ENCODE data around the gene SLITRK5. TPM values are rescaled to one million over a fixed set of nuclear protein-coding genes. Genes with fewer than 3 reads are reported as not detected.

SLITRK5 gene
- total RNA-seq, 2 donors from 2014 or later = under 0.01 to 0.33 TPM

DNA sequence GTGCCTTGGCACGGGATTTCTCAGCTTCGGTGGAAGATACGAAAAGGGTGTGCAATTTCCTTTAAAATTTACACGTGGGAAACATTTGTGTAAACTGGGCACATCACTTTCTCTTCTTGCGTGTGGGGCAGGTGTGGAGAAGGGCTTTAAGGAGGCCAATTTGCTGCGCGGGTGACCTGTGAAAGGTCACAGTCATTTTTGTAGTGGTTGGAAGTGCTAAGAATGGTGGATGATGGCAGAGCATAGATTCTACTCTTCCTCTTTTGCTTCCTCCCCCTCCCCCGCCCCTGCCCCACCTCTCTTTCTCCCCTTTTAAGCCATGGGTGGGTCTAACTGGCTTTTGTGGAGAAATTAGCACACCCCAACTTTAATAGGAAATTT lies 7.2 kb downstream of the SLITRK5 start:
- Histone ChIP-seq H3K27ac (peak overlapping the region in 1 of 4 donors; percentile 61), H3K4me1 (peaks cover 18% of the 10 kb centered on the region), H3K36me3 (replicated peaks in 1 of 2; ENCODE audit: insufficient read depth in 1 of 2, low read depth in 2 of 2) (no peaks in the 10 kb centered on the region), H3K4me3 (no peak overlapping the region), H3K9me3 (no peaks in the 10 kb centered on the region), H3K27me3 (peaks cover 0 to 14% of the 10 kb centered on the region in 2 donors)
- 8 to 10% methylated on average over 8 of the region's 8 CpGs for WGBS, 2 donors
- intact Hi-C loops (cut with DNase I) = no loop called here
- no peak for DNase-seq
- TF ChIP-seq CTCF (IDR thresholded peaks at IDR 0.05) = no peak
- no peak for TF ChIP-seq POLR2A (IDR thresholded peaks at IDR 0.05)
- no peak for ATAC-seq

- no peaks in the 10 kb centered on the region for H3K9me3 ChIP-seq
- intact Hi-C loops (cut with DNase I) = no loop called here
- H3K27ac ChIP-seq = no peak overlapping the region
- TF ChIP-seq POLR2A (IDR thresholded peaks at IDR 0.05) (no peak), CTCF (IDR thresholded peaks at IDR 0.05) (peak in 1 of 7 experiments; percentile 10)
- no peaks in the 10 kb centered on the region for H3K36me3 ChIP-seq (replicated peaks in 1 of 2; ENCODE audit: insufficient read depth in 1 of 2, low read depth in 2 of 2)
- no peak overlapping the region for H3K4me3 ChIP-seq
- ATAC-seq (no peak), DNase-seq (peak in 1 of 4 donors; percentile 16)
- peaks cover 15% of the 10 kb centered on the region for H3K4me1 ChIP-seq
- 9 to 12% methylated on average over 1 of the region's 1 CpG for WGBS, 2 donors
- H3K27me3 ChIP-seq = peaks cover 0 to 3% of the 10 kb centered on the region in 2 donors
These were observed 9.1 kb downstream of the SLITRK5 start for GRCh38 chr13:87680298-87680697.

DNA sequence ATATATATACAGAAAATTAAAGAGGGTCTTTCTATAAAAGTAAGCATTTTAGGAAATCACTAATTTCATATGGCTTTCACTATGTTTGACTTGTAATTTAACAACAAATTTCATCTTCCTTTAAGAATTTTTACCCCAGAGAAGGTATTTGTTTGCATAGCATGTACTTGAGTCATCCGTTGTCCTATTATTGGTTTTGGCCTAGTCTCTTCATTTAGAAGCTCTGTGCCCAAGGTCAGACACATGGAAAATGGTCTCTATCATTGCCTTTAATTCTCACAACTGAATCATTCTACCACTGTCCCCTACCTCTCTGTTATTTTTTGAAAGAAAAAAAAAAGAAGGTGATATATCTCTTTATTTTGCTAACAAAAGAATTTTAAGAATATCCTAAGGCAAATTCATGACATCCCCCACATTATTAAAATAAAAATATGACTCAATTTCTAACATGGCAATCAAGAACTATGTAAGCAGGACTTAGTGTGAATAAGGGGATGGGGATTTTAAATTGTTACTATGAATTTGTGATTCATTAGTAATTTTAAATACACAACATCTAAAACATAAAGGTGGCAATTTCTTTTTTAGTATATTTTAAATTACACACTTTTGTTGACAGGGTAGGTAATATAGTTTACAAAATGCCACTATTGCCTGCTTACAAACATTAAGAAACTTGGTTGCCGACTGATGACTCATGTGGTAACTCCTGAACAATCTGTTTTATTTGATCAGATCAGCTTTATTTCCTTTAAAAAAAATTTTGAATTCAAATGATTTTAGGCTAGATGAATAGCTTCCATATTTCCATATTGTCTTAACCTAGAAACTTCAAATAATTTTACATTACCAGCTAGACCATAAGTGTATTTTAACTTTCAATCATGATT lies 13.9 kb downstream of the SLITRK5 start:
- no peaks in the 10 kb centered on the region for H3K36me3 ChIP-seq (replicated peaks in 1 of 2; ENCODE audit: insufficient read depth in 1 of 2, low read depth in 2 of 2)
- 57 to 66% methylated on average over 2 of the region's 2 CpGs for WGBS, 2 donors
- no peak overlapping the region for H3K4me3 ChIP-seq
- DNase-seq (no peak), ATAC-seq (no peak)
- H3K27ac ChIP-seq = no peak overlapping the region
- H3K9me3 ChIP-seq = no peaks in the 10 kb centered on the region
- TF ChIP-seq CTCF (IDR thresholded peaks at IDR 0.05) = no peak
- no peak for TF ChIP-seq POLR2A (IDR thresholded peaks at IDR 0.05)
- intact Hi-C loops (cut with DNase I) = no loop called here
- H3K4me1 ChIP-seq = no peaks in the 10 kb centered on the region
- no peaks in the 10 kb centered on the region for H3K27me3 ChIP-seq

- TF ChIP-seq CTCF (IDR thresholded peaks at IDR 0.05) = no peak
- no peak for TF ChIP-seq POLR2A (IDR thresholded peaks at IDR 0.05)
- no peak for DNase-seq
- Histone ChIP-seq H3K36me3 (replicated peaks in 1 of 2; ENCODE audit: insufficient read depth in 1 of 2, low read depth in 2 of 2) (no peaks in the 10 kb centered on the region), H3K9me3 (no peaks in the 10 kb centered on the region), H3K27me3 (no peaks in the 10 kb centered on the region), H3K4me3 (no peak overlapping the region), H3K27ac (no peak overlapping the region), H3K4me1 (no peaks in the 10 kb centered on the region)
- WGBS, 2 donors = 81 to 95% methylated on average over 1 of the region's 1 CpG
- ATAC-seq = no peak
- intact Hi-C loops (cut with DNase I) = no loop called here
These were observed 25.3 kb downstream of the SLITRK5 start for GRCh38 chr13:87696458-87696857.

- TF ChIP-seq CTCF (IDR thresholded peaks at IDR 0.05) (no peak), POLR2A (IDR thresholded peaks at IDR 0.05) (no peak)
- whole genome bisulfite sequencing, 2 donors = 87 to 89% methylated on average over 2 of the region's 2 CpGs
- Histone ChIP-seq H3K27ac (no peak overlapping the region), H3K4me3 (no peak overlapping the region), H3K9me3 (no peaks in the 10 kb centered on the region), H3K4me1 (no peaks in the 10 kb centered on the region), H3K36me3 (replicated peaks in 1 of 2; ENCODE audit: insufficient read depth in 1 of 2, low read depth in 2 of 2) (no peaks in the 10 kb centered on the region), H3K27me3 (no peaks in the 10 kb centered on the region)
- DNase-seq (no peak), ATAC-seq (no peak)
- intact Hi-C loops (cut with DNase I) = no loop called here
These were observed 27.1 kb downstream of the SLITRK5 start for GRCh38 chr13:87698268-87698667.

Data from body of pancreas (tissue), 4 donors.